Esophagus (tissue), 2 donors: ENCODE data around the gene PGC. TPM values are rescaled to one million over a fixed set of nuclear protein-coding genes. Genes with fewer than 3 reads are reported as not detected.

Experiments used
- polyA plus RNA-seq, 2 donors: library from polyadenylated mRNA; stranded (reverse); fragments of 200-250 nt; gene quantifications; one replicate each; pipeline ENCODE4 v1.2.3, GENCODE V29; 2013
- donor health status: healthy with polysubstance abuse.
- donor health status: Bipolar disorder and iron deficiency.

Gene PGC
- polyA plus RNA-seq, 2 donors = 1.6 to 13.4 TPM

Other genes with a start within 250 kb of the PGC start
- gene FOXP4, start 201.0 kb downstream of the PGC start, polyA plus RNA-seq = 1 to 10 TPM; 6.6 to 8.4 TPM
- gene MDFI, start 108.9 kb downstream of the PGC start, polyA plus RNA-seq = 10 to 100 TPM; 57.2 to 70.3 TPM
- 10 to 100 TPM in 1 of 2 donors, 1 to 10 TPM in 1; 8.9 to 15.0 TPM for gene TFEB, start 11.8 kb downstream of the PGC start, polyA plus RNA-seq
- gene FRS3, start 32.5 kb upstream of the PGC start, polyA plus RNA-seq = 1 to 10 TPM; 1.6 to 3.3 TPM
- 1 to 10 TPM; 7.3 to 8.9 TPM for gene PRICKLE4, start 33.4 kb upstream of the PGC start, polyA plus RNA-seq
- gene TOMM6, start 40.3 kb upstream of the PGC start, polyA plus RNA-seq = 100 to 1,000 TPM; 179 to 226 TPM
- 1 to 10 TPM in 1 of 2 donors, under 1 TPM in 1; 0.69 to 1.0 TPM for gene USP49, start 148.0 kb upstream of the PGC start, polyA plus RNA-seq
- gene MED20, start 173.7 kb upstream of the PGC start, polyA plus RNA-seq = 1 to 10 TPM; 7.1 to 8.0 TPM
- 10 to 100 TPM in 1 of 2 donors, 1 to 10 TPM in 1; 6.0 to 14.2 TPM for gene BYSL, start 174.1 kb upstream of the PGC start, polyA plus RNA-seq
- gene CCND3, start 194.4 kb upstream of the PGC start, polyA plus RNA-seq = 10 to 100 TPM; 24.6 to 30.4 TPM